Activated CD4-positive, CD25-positive, alpha-beta regulatory T cell (primary cell): ENCODE results near the gene ZNF281.
"Not testable (repeated sequence)": the region's sequence is repeated elsewhere in the genome, so short reads cannot be mapped to it uniquely, and the experiment has no call there.

ENCODE experiments used
- DNase-seq, 4 experiments: peaks; one replicate each; lab custom pipeline; 2025; lab: John Stamatoyannopoulos, UW

Gene ZNF281

DNA sequence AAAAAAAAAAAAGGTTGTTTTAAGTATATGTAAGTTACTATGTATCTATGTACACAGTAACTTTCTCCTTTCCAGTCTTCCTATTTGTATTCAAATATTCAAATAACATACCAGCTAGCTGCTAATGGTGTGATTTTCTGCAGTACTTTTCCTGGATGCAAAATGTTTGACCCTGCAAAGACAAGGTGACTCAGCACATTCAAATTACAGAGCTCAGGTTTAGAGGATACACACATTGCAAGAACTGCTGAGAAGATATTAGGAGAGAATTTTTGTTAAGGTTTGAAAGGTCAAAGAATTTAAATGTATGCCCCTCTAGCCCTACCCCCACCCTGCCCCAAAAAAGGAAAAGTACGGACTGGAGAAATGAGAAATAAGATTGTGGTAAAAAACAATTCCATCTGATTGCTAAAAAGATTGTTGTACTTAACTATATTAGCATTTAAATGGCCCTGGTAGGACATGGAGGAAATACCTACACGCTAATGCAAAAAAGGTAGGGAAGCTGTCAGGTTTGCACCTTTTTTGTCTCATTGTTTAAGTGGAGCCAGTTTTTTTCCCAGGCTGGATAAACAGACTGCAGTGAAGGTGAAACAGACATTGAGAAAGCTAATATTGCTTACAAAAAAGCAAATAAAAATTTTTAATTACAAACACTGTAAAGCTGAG is 45.6 kb downstream of the ZNF281 start:
- no peak for DNase-seq

DNA sequence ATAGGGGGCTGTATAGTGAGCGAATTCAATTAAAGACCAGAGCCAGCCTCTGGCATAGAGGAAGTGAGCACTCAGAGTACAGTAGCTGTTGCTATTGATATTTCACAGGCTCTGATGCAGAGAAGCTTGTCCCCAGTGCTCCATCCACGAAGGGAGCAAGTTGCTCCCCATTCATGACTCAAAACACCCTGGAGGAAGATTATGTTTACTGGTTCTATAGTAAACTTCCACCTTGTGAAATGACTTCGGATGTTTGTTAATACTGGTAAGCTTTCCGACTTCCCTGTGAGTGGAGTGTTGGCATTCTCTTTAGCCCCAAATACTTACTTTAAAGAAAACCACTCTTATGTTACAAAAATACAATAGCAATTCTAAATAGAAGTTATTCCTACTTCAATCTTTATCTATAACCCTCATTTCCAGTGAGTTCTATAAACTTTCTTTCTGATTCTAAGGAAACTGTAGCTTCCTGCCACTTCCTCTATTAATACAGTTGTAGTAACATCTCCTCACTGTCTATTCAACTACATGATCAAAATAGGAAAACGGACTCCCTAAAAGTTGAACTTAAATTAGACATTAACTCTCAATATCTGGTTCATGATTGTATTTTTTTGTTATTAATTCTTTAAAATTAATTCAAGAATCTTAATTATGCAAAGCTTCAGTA is 46.4 kb downstream of the ZNF281 start:
- DNase-seq, result no peak

DNA sequence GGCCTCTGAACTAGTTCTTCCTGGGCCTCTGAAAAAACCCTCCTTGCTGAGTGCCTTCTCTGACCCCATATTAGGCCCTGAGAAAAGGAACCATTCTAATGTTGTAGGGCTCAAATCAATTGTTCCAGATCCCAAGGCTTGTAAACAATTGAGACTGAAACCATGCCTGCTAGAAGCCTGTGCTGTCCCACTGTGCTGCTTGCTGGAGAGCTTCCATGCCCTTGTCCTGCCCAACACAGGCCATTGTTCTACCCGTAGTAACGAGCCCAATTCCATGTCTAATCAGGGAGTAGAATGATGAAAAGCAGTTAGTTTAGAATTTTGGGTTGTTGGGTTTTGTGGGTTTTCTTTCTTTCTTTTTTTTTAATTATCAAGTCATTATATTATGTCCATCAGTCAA is 47.4 kb downstream of the ZNF281 start:
- no peak for DNase-seq

DNA sequence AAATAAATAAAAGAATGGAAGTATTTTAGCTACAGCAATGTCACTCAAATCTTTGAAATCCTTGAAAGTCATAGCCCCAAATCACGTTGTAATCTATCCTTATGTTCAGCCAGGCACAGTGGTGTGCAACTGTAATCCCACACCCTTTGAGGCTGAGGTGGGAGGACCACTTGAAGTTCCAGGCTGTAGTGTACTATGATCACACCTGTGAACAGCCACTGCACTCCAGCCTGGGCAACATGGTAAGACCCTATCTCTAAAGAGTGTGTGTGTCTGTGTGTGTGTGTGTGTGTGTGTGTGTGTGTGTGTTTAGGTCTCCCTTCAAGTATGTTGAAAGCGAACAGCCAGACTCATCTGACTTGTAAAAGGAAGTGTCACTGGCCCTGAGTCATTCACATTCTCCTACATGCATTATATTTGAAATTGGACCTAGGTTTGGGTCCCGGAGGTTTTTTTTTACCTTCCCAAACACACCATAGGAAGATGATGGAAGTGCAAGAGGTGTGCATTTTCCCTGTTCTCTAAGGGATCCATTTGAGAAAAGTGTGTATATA is 50.1 kb downstream of the ZNF281 start:
- no peak for DNase-seq

DNA sequence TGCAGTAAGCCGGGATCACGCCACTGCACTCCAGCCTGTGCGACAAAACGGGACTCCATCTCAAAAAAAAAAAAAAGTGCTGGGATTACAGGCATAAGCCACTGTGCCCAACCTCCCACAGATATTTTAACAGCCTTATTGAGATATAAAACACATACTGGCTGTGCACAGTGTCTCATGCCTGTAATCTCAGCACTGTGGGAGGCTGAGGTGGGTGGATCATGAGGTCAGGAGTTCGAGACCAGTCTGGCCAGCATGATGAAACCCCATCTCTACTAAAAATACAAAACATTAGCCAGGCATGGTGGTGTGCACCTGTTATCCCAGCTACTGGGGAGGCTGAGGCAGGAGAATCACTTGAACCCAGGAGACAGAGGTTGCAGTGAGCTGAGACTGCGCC is 51.9 kb downstream of the ZNF281 start:
- not testable (repeated sequence) for DNase-seq

DNA sequence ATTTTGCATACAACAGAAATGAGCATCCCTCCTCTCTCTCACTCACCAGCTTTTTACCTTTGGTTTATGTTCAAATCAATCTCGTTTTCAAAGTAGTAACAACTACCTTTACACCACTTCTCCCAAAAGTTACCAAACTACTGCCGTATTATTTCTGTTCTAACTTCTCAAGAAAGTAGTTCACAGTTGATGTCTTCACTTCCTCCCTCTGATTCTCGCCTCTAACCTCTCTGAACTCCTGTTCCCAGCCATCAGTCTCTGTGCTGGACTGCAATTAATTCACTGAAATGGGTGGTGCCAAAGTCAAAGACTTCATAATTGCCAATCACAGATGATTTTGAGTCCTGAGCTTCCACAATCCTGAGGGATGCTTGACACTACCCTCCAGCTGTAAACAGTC is 54.0 kb downstream of the ZNF281 start:
- DNase-seq, result no peak
